Uterus (tissue), 2 donors: ENCODE results near the gene AUTS2.

Experiments
- POLR2A ChIP-seq, 2 donors: fragments of 450-650 bp; IDR thresholded peaks; one replicate each; pipeline ENCODE4 v1.6.1; 2016; ENCODE audit warnings: antibody characterized with exemption in 2 of 2, mild to moderate bottlenecking in 1 of 2, moderate library complexity in 1 of 2
- TF ChIP-seq, protein P1 (sequence below), 4 experiments: fragments of 200-600 bp in 2 of 4; fragments of 450-650 bp in 2 of 4; sonication (generic) in 2 of 4; IDR thresholded peaks; one replicate each; pipeline ENCODE4 v1.5.1; 2016 to 2019; ENCODE audit warnings: antibody characterized with exemption in 4 of 4, mild to moderate bottlenecking in 2 of 4, moderate library complexity in 1 of 4

DNA sequence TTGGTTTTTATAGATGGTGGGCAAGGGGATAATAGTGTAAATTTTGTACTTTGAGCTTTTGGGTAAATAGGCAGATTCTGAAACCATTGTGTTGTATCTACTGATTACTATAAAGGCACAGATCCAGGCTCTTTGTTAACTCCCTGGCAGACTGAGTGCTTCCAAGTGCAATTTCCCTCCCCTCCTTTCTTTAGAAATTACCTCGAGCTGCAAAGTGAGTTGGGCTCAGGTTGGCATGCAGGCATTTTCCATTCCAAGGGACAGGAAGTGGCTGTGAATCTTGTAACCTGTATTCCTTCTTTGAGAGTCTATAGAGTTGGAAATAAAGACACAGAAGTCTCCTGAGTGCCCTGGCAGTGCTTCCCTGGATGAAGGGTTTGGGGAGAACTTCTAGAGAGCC is 1039.5 kb downstream of the AUTS2 start:
- TF ChIP-seq POLR2A (IDR thresholded peaks at IDR 0.05), result no peak
- TF ChIP-seq, protein P1, sequence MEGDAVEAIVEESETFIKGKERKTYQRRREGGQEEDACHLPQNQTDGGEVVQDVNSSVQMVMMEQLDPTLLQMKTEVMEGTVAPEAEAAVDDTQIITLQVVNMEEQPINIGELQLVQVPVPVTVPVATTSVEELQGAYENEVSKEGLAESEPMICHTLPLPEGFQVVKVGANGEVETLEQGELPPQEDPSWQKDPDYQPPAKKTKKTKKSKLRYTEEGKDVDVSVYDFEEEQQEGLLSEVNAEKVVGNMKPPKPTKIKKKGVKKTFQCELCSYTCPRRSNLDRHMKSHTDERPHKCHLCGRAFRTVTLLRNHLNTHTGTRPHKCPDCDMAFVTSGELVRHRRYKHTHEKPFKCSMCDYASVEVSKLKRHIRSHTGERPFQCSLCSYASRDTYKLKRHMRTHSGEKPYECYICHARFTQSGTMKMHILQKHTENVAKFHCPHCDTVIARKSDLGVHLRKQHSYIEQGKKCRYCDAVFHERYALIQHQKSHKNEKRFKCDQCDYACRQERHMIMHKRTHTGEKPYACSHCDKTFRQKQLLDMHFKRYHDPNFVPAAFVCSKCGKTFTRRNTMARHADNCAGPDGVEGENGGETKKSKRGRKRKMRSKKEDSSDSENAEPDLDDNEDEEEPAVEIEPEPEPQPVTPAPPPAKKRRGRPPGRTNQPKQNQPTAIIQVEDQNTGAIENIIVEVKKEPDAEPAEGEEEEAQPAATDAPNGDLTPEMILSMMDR (IDR thresholded peaks at IDR 0.05), result no peak
